GM18502 (cell line): ENCODE measurements around the gene PI16.

Source experiments
- ATAC-seq: cut with Tn5 transposase; IDR thresholded peaks from one replicate; pipeline ENCODE4 v1.9.1; 2021; ENCODE audit warnings: mild to moderate bottlenecking; ENCODE audit not compliant: unreplicated experiment, poor library complexity

PI16 gene

DNA sequence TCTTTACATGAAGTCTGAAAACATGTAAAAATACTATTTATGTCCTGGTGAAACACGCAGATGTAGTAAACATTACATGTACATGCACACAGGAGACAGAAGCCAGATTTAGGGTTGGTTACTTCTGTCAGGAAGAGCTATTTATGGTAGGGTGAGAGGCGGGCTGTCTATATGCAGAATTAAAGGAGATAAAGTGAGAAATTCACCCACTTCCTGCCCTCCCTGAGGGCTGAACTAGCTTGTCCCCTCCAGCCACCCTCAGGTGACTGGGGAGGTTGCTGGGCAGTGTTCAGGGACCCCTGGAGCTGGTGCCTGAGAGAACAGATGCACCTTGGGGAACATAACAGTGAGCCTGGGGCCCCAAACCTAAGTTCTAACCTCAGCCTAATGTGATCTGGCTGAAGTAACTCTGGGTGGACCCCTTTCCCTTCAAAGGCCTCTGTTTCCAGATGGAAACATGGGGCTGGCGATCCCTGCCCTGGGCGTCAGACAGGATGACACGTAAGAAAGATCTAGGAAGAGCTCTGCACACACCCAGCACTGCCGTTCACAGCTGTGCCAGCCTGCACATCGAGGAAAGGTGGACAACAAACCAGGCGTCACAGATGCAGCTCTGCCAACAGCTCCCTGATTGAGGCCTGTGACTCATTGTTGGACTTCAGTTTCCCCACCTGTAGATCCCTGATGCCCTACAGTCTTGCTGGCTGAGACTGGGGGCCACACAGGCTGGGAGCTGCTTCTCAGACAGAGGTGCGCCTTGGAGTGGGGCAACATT, 1.3 kb downstream of the PI16 start:
- no peak for ATAC-seq

DNA sequence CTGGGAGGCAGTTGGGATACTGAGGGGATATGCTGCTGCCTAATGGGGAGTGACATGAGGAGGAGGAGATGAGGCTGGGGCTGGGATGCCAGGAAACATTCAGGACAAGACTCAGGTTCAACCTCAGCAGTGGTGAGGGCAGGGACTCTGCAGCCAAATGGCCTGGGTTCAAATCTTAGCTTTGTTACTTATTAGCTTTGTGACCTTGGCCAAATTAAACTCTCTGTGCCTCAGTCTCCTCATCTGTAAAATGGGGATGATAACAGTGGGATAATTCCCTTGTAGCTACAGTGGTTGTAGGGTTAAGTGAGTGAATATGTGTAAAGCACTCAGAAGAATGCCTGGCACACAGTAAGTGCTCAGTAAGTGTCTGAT, 1.9 kb downstream of the PI16 start:
- ATAC-seq, result no peak

DNA sequence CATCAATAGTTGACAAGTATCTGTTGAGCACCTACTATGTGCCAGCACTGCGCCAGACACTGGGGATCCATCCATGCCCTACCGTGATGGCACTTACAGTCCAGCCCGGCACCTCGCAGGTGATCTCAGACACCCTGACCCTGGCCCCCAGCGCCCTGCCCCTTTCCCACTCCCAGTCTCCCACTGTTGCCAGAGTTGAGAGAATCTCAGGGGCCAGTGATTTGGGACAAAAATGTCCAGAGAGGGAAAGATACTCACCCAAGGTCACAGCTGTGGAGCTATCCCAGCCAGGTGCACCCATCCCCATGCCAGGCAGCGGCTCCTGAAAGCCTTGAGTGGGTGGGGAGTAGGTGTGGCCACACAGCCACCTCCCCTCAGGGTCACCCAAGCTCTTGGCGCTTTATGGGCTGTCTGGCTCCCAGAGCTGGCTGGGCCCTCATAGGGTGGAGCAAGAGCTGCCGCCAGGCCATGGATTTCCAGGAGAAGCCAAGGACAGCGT, 3.3 kb downstream of the PI16 start:
- ATAC-seq, result no peak

DNA sequence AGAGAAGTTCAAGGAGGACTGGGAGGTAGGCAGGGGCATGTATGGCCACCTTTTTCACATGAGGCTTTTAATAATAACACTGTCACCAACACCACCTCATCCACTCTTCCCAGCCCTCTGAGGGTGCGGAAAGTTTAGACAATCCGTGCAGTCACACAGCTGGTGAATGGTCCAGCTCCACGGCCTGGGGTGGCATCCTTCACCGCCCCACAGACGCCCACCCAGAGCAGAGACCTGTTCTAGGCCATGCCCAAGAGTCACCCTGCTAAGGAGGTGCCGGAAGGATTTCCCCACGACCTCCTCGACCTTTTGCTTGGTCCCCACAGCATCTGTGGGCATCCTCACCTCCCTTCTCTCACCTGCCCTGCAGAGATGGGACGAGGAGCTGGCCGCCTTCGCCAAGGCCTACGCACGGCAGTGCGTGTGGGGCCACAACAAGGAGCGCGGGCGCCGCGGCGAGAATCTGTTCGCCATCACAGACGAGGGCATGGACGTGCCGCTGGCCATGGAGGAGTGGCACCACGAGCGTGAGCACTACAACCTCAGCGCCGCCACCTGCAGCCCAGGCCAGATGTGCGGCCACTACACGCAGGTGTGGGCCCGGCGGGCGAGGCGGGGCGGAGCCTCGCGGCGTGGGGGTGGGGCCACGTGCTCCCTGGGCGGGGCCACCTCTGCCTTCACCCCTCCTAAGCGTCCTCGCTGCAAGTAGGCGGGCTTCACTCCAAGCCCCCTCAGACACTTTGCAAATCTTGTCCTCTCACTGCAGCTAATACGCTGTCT, 4.4 kb downstream of the PI16 start:
- no peak for ATAC-seq

DNA sequence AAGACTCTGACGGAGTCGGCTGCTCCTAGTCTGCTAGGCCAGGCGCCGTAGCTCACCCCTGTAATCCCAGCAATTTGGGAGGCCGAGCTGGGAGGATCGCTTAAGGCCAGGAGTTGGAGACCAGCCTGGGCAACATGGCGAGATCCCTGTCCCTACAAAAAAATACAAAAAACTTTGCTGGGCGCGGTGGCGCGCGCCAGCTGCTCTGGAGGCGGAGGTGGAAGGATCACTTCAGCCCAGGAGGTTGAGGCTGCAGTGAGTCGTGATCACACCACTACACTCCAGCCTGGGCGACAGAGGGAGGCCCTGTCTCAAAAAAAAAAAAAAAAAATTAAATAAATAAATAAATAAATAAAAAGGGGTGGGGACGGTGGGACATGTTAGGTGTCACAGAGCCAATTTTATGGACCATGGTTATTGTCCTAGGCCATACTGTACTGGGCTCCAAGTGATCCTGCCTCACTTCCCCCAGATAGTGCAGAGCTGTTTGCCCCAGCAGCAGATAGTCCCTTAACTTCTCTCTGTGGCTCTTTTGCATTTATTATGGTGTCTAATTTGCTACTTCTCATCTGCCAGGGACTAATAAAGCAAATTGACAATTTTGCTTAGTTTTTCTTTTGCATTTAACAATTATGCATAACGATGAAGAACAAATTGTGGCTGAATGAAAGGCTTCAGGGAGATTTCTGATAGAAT, 5.2 kb downstream of the PI16 start:
- no peak for ATAC-seq

DNA sequence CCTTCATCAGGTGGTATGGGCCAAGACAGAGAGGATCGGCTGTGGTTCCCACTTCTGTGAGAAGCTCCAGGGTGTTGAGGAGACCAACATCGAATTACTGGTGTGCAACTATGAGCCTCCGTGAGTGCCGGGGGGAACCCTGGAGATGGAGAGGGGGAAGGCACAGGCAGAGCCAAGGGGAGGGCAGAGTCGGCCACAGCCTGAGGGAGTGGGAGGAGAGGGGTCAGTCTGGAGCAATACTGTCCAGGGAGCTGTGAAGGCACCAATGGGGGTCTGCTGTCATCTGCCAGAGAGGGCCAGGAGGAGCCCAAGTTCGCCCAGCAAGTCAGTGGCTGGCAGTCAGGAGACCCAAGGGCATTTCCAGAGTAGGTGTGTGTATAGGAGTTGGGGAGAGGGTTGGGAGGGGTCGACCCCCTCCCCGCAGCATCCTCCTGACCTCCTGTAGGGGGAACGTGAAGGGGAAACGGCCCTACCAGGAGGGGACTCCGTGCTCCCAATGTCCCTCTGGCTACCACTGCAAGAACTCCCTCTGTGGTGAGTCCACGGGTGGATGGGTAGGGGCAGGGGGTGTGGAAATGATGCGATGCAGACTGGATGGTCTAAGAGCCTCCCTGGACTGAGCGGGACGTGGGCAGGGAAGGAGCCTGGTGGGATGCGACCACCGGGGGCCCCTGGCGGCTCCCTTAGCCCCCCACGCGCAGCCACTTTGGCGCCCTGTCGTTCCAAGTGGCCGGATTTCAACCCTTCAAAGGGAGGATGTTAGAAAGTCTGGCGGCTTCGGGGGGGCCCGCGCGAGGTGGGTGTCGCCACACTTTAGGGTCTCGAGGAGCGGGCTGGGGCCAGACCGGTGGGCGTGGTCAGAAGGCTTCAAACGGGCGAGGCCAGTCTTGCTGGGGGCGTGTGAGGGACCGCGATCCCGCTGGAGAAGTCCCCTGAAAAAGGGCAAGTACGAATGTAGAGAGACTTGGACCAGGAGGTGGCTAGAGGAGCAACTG, 7.2 kb downstream of the PI16 start:
- ATAC-seq, result no peak

DNA sequence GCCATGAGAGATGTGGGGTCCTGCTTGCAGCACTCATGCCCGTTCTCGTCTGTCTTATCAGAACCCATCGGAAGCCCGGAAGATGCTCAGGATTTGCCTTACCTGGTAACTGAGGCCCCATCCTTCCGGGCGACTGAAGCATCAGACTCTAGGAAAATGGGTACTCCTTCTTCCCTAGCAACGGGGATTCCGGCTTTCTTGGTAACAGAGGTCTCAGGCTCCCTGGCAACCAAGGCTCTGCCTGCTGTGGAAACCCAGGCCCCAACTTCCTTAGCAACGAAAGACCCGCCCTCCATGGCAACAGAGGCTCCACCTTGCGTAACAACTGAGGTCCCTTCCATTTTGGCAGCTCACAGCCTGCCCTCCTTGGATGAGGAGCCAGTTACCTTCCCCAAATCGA, 8.3 kb downstream of the PI16 start:
- ATAC-seq, result no peak

DNA sequence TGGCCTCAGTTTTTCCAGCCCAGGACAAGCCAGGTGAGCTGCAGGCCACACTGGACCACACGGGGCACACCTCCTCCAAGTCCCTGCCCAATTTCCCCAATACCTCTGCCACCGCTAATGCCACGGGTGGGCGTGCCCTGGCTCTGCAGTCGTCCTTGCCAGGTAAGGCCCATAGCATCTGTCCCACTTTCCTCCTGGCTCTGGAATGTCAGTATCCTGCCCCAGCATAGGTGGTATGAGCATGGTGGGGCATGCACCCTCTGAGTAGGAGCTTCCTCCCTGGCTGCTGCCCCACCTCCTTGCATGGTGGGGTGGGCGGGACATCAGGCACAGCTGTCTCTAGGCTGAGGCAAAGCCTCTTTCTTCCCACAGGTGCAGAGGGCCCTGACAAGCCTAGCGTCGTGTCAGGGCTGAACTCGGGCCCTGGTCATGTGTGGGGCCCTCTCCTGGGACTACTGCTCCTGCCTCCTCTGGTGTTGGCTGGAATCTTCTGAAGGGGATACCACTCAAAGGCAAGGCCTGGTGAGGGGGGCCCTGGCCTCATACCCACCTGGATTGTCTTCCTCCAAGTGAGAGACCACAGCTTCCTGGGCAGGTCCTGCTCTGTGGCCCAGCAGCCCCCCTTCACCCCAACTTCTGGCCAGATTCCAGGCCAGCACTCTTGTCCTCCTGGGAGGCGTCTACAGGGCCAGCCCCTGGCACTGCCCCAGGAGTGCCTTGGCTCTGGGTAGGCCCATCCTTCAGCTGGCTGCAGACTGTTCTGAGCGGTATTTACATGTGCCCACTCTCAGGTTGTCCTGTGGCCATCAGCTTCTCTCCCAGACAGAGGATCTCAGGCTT, 9.1 kb downstream of the PI16 start:
- no peak for ATAC-seq

DNA sequence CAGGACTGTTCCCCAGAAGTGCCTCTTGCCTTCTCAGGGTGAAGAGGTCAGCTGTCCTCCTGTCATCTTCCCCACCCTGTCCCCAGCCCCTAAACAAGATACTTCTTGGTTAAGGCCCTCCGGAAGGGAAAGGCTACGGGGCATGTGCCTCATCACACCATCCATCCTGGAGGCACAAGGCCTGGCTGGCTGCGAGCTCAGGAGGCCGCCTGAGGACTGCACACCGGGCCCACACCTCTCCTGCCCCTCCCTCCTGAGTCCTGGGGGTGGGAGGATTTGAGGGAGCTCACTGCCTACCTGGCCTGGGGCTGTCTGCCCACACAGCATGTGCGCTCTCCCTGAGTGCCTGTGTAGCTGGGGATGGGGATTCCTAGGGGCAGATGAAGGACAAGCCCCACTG, 9.8 kb downstream of the PI16 start:
- ATAC-seq, result no peak

DNA sequence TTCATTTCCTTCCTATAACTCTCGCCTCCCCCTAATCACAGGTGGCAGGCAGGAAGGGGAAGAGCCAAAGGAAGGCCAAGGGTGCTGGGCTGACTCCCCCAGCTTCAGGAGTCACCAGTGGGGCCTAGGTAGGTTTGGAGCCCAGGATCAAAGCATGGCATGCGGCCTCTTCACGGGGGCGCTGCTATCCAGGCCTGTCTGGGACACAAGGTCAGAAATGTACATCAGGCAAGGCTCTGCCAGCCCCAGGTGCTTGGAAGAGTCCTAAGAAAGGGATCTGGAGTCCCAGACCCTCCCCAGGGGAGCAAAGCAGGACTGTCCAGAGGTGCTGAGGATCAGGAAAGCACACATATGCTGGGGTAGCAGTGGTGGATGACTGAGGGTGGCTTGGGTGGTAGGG, 10.4 kb downstream of the PI16 start:
- no peak for ATAC-seq

DNA sequence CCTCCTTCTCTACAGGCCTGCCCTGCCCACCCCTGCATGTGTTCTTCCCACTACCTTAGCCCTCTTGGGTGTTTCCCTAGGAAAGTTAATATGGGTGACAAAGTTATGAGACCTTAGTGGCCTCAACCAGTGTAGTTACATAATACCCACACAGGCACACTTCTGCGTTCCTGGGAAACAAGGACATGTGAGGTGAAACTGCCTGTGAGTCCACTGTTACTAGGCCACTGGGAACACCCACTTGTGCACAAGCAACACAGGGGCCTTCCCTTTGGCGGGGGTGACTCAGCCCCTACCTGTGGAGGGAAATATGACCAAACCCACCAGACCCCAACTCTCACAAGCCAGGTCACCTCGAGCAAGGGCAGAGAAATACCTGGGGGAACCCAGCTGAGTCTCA, 12.8 kb downstream of the PI16 start:
- ATAC-seq, result no peak

DNA sequence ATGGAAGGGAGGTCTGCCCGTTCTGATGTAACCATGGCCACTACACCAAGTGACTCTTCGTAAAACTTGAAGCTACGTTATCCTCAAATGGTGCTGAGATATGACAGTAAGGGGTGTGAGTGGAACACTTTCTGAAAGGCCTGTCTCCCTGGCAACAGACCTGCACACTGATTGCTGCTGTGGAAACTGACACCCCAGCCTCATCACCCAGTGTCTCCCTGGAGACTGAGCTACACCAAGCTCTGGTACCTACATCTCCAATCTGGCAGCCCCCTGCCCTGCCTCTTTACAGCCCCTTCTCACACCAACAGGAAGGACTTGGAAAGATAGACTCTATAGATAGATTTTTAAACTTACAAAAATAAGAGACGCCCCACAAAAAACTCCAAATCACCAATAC, 13.2 kb downstream of the PI16 start:
- no peak for ATAC-seq

DNA sequence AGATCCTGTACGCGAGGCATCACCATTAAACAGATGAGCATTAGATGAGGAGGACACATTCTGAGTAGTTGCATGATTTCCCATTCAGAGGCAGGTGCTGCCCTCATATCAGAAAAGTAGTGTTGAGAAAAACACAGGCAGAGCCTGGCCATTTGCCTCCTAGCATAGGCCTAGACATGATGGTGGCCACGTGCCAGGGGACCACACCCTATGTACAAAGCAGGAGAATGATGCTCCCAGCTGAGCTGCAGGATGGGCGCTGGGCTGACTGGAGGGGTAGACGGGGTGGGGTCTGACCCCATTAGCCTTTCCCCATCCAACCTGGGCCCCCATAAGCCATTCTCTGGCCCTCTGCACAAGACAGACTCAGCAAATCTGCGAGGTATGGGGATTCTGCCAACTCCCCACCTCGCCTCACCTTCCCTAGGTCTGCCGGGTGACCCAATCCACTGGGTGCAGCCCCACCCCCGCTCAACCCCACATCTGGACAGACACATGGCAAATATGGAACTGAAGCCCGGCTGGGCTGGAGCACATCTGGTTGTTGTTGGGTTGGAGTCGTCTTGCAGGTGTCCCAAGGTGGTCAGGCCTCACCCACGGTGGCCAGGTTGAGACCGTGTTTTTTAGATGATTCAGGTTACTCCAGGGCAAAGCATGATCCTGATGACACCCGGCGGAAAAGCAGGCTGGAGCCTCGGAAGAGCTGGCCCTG, 13.9 kb downstream of the PI16 start:
- no peak for ATAC-seq

DNA sequence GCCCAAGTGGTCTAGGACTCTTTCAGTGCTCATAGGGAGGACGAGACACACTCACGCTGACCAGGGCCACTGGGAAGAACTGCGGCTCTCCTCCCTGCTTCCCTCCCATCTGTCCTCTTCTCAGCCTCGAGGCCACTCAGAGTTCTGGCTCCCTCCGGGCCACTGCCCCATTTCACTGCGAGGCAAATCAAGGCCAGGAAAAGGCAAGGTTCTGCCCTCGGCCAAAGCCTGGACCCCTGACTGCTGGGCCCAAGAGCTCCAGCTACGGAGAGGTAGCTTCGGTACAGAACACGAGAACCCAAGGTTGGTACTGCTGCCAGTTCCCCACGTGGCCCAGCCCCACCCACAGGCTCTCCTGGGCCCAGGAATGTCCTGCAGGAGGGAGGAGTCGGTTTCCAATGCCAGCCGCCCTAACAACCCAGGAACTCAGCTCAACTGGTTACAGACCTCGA, 14.7 kb downstream of the PI16 start:
- no peak for ATAC-seq

DNA sequence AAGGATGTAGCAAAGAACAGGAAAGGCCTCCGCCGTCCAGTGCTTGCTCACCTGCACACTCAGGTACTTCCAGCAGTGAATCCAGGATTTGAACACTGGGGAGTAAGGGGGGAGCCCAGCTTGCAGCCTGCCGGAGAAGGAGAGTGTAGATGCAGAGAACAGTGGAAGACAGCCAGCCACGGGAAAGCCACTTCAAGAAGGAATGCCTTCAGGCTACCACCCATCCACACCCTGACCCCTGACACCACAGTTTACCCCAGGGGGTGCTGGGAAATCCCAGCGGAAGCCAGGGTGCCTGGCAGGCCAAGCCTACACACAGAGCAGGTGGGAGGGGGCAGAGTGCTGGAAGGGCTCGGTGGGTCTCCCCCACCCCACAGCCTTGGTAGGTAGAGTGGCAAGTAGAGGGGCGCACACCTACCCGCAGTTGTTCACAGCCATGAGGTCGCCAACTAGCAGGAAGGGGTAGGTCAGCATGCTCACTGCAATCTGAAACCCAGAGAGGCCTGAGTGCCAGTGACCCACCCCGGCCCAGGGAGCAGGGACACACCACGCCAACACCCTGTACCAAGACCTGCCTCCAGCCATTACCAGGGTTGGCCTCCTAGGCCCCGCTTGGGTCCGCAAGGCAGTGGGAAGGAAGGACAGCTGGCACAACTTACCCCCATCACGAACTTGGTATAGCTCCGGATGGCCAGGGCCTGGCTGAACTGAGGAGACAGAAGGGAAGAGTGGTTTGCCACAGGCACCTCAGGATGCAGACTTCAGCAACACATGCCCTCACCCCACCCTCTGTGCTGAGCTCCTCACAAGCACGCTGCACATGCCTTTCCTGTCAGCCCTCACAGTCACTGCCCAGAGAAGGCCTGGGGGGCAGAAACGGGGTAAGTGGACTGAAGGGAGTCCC, 15.7 kb downstream of the PI16 start:
- no peak for ATAC-seq

DNA sequence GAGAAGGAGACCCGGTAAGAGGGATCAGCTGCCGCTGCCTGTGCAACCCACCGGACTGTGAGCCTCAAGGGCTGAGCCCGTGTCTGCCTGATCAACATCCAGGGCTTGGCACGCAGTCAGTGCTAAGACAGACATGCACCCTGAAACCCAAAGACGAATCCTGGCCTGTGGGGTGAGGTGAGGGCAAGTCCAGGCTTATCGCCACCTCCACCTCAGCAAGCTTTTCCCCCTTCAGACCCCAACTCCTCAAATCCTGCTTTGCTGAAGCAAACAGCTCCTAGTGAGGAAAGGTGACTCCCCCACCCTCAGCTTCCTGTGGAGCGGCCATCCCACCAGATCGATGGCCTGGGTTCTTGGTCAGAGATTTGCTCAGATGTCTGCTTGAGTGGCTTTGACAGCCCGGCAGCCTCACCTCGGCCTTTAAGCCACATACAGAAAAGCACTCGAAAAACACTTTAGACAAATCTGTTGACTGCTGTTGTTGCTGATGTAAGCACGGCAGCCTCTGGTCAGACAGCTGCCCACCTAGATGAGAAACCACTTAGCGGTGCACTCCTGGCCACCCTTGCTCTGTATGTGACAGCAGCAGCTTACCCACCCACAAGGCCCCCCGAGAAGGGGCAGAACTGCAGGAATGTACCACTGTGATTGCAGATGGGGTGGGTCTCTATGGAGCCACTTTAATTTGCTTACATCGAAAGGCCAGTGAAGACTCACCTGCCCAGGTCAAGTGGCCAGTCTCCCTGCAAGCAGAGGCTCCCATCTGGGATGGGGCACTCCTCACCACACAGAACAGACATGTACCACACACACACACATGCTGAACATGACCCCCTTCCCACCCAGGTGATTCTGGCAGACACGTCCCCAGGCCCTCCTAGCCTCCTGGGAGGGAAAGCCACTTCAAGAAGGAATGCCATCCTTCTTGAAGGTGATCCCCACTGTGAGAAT, 16.6 kb downstream of the PI16 start:
- no peak for ATAC-seq
